Calu3 (cell line): Measurements from ENCODE around the gene FRMD3. TPM values are rescaled to one million over a fixed set of nuclear protein-coding genes. Genes with fewer than 3 reads are reported as not detected.

Experiments used
- BruUV-seq: library from RNA; stranded (reverse); fragments of 400-500 nt; replicated peaks from 2 replicates; lab custom pipeline; 2021; lab: Mats Ljungman, UMichigan
- CTCF ChIA-PET: fragments of 300-600 bp; sonication (Branson Sonifier 250); formaldehyde crosslinking; loops from one replicate; lab custom pipeline; 2022; ENCODE audit warnings: antibody characterized with exemption; lab: Charles Lee
- DNase-seq: peaks from one replicate; pipeline ENCODE4 v3.0.0; 2022
- H3K27ac Mint-ChIP-seq: one replicate; pipeline ENCODE4 v1.8.0; 2022; ENCODE audit warnings: mixed read lengths; ENCODE audit not compliant: unreplicated experiment
- H3K27me3 Mint-ChIP-seq: one replicate; pipeline ENCODE4 v1.8.0; 2022; ENCODE audit warnings: mixed read lengths; ENCODE audit not compliant: unreplicated experiment
- H3K36me3 Mint-ChIP-seq: one replicate; pipeline ENCODE4 v1.8.0; 2022; ENCODE audit warnings: mild to moderate bottlenecking, moderate library complexity, mixed read lengths; ENCODE audit not compliant: insufficient read depth, unreplicated experiment
- H3K4me1 Mint-ChIP-seq: one replicate; pipeline ENCODE4 v1.8.0; 2022; ENCODE audit warnings: mild to moderate bottlenecking, low read depth, mixed read lengths; ENCODE audit not compliant: unreplicated experiment
- H3K4me3 Mint-ChIP-seq: one replicate; pipeline ENCODE4 v1.8.0; 2022; ENCODE audit warnings: mild to moderate bottlenecking, low read depth, moderate library complexity, mixed read lengths; ENCODE audit not compliant: unreplicated experiment
- H3K9me3 Mint-ChIP-seq: one replicate; pipeline ENCODE4 v1.8.0; 2022; ENCODE audit warnings: low read depth, mixed read lengths; ENCODE audit not compliant: unreplicated experiment
- CTCF ChIP-seq: fragments of 200-600 bp; IDR thresholded peaks from one replicate; pipeline ENCODE4 v1.8.0; 2022; ENCODE audit warnings: antibody characterized with exemption; ENCODE audit not compliant: unreplicated experiment
- intact Hi-C: fragments of 100-400 bp; cut with micrococcal nuclease; formaldehyde crosslinking; loops from one replicate; pipeline ENCODE4 v1.10.0; 2022; ENCODE audit not compliant: unreplicated experiment
- total RNA-seq: library from RNA; stranded (reverse); gene quantifications from 2 replicates; pipeline ENCODE4 v1.2.3, GENCODE V29; 2022

The FRMD3 gene
- total RNA-seq, 1 experiment from 2014 or later: 0.38 TPM

DNA sequence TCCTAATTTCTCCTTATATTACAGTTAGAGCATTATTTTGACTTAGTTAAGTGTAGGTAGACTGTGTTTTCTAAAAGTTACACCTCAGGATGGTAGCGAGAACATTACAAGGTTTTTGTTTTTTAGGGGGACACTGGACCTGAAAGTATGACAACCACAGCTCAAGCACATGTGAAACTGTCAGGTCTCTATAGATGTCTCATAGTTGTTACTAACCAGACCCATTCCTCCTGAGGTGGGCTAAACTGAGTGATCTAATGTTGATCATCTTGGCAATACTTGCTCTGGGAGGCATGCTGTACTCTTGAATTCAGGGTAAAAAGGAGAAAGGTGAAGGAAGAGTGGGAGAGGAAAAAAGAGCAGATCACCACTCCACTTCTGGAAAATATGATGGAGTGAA, 278.6 kb downstream of the FRMD3 start:
- Mint-ChIP-seq H3K9me3 (no peaks in the 10 kb centered on the region), H3K36me3 (no peaks in the 10 kb centered on the region), H3K4me3 (no peak overlapping the region), H3K4me1 (no peaks in the 10 kb centered on the region), H3K27me3 (no peaks in the 10 kb centered on the region), H3K27ac (no peak overlapping the region)
- intact Hi-C loops: no loop called here
- no peak for DNase-seq
- CTCF ChIA-PET: no interaction called here
- no peak for TF ChIP-seq CTCF
- BruUV-seq: no TSS peak

DNA sequence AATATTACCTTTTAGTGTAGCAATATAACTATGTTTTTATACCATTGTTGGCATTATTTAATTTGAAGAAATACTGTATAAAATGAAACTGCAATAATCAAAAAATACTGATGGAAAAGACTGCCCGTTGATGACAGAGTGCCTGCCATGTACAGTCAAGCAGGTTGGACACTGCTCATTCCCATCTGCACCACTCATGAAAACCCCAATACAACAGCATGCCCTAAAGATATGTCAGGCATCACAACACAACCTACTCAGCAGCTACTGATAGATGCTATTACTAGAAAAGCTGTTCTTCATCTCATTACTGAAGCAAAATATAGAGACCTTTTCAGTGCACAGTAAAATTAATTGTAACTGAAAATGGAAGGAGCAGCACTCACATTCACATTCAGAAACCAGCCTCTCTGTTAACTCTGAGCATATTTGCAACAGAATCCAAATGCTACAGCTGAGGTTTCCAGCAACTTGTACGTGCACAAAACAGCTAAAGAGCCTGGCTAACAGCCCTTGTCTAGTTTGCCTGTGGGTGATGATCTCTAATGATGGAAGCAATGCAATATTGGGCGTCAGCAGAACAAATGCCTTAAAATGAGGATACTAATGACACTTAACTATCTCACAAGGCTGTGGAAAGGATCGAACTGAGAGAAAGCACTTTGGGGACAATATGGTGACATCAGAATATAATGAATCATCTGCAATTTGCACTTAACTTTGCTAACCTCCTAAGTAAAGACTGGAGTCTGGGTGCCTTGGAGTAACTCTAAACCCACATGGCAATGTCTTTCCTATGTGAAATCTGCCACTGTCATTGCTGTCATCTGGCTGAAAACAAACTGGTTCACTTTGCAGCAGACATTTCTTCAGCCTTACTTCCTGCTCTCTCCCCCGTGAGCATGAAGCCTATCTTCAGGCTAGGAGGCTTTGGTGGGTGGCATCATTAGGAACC, 280.0 kb downstream of the FRMD3 start:
- no peaks in the 10 kb centered on the region for H3K4me1 Mint-ChIP-seq
- intact Hi-C loops: no loop called here
- CTCF ChIA-PET: no interaction called here
- DNase-seq: no peak
- no peaks in the 10 kb centered on the region for H3K27me3 Mint-ChIP-seq
- no peaks in the 10 kb centered on the region for H3K36me3 Mint-ChIP-seq
- no peak overlapping the region for H3K27ac Mint-ChIP-seq
- no TSS peak for BruUV-seq
- H3K4me3 Mint-ChIP-seq: no peak overlapping the region
- TF ChIP-seq CTCF: no peak
- peaks cover 3% of the 10 kb centered on the region for H3K9me3 Mint-ChIP-seq

GRCh38 chr9:83247732-83248131, 290.5 kb downstream of the FRMD3 start:
- H3K27me3 Mint-ChIP-seq: no peaks in the 10 kb centered on the region
- peaks cover 10% of the 10 kb centered on the region for H3K9me3 Mint-ChIP-seq
- CTCF ChIA-PET: interaction anchor here (0.7 kb wide), 1 partner anchor 275 kb away, joined by 3 read pairs; no protein-coding TSS in a partner anchor

More at GRCh38 chr9:83247732-83248131, 290.5 kb downstream of the FRMD3 start:
- no TSS peak for BruUV-seq
- no peaks in the 10 kb centered on the region for H3K4me1 Mint-ChIP-seq
- no peak for TF ChIP-seq CTCF
- H3K27ac Mint-ChIP-seq: no peak overlapping the region
- intact Hi-C loops: no loop called here
- H3K36me3 Mint-ChIP-seq: no peaks in the 10 kb centered on the region
- no peak overlapping the region for H3K4me3 Mint-ChIP-seq
- DNase-seq: no peak
